HepG2 (cell line): ENCODE results near the gene SAYSD1.

Experiments used
- BHLHE40 ChIP-seq: IDR thresholded peaks from 2 replicates; pipeline ENCODE4 v1.6.1; 2011; ENCODE audit warnings: low read length, improper control_type of control experiment
- CBX5 ChIP-seq: sonication (generic); formaldehyde crosslinking; IDR thresholded peaks from 2 replicates; pipeline ENCODE4 v1.4.0; 2020; ENCODE audit warnings: missing genetic modification reagents, borderline replicate concordance
- EZH2 ChIP-seq: conservative IDR thresholded peaks from 2 replicates; pipeline ENCODE4 v1.6.1; 2012; ENCODE audit warnings: mild to moderate bottlenecking, low read depth, low read length, moderate library complexity
- FOXM1 ChIP-seq: sonication (generic); formaldehyde crosslinking; IDR thresholded peaks from 2 replicates; pipeline ENCODE4 v1.5.0; 2020; ENCODE audit warnings: missing genetic modification reagents
- JDP2 ChIP-seq: sonication (generic); formaldehyde crosslinking; IDR thresholded peaks from 2 replicates; pipeline ENCODE4 v1.8.1; 2022; ENCODE audit warnings: missing genetic modification reagents, borderline replicate concordance
- JUND ChIP-seq: sonication (generic); formaldehyde crosslinking; IDR thresholded peaks from 2 replicates; pipeline ENCODE4 v1.8.0; 2022; ENCODE audit warnings: mild to moderate bottlenecking, missing genetic modification reagents
- MED1 ChIP-seq: sonication (generic); formaldehyde crosslinking; IDR thresholded peaks from 2 replicates; pipeline ENCODE4 v1.4.0; 2020; ENCODE audit warnings: missing genetic modification reagents
- NCOR1 ChIP-seq: fragments of 200-600 bp; sonication (generic); IDR thresholded peaks from 2 replicates; pipeline ENCODE4 v1.7.0; 2017; ENCODE audit warnings: antibody characterized with exemption, low read length, borderline replicate concordance
- NR3C1 ChIP-seq: sonication (generic); formaldehyde crosslinking; IDR thresholded peaks from 2 replicates; pipeline ENCODE4 v1.4.0; 2020; ENCODE audit warnings: missing genetic modification reagents
- ZNF121 ChIP-seq: sonication (generic); formaldehyde crosslinking; IDR thresholded peaks from 2 replicates; pipeline ENCODE4 v1.5.0; 2020; ENCODE audit warnings: mild to moderate bottlenecking, missing genetic modification reagents
- ZNF232 ChIP-seq: sonication (generic); formaldehyde crosslinking; IDR thresholded peaks from 2 replicates; pipeline ENCODE4 v1.4.0; 2020; ENCODE audit warnings: missing genetic modification reagents, borderline replicate concordance
- ZNF792 ChIP-seq: IDR thresholded peaks from 2 replicates; pipeline ENCODE4 v1.6.1; 2016
- TF ChIP-seq, protein P1 (sequence below): IDR thresholded peaks from 2 replicates; pipeline ENCODE4 v1.6.1; 2012; ENCODE audit warnings: low read length, improper control_type of control experiment
- TF ChIP-seq, protein P2 (sequence below): sonication (generic); formaldehyde crosslinking; IDR thresholded peaks from 2 replicates; pipeline ENCODE4 v1.5.0; 2020; ENCODE audit warnings: mild to moderate bottlenecking, missing genetic modification reagents, moderate library complexity

DNA sequence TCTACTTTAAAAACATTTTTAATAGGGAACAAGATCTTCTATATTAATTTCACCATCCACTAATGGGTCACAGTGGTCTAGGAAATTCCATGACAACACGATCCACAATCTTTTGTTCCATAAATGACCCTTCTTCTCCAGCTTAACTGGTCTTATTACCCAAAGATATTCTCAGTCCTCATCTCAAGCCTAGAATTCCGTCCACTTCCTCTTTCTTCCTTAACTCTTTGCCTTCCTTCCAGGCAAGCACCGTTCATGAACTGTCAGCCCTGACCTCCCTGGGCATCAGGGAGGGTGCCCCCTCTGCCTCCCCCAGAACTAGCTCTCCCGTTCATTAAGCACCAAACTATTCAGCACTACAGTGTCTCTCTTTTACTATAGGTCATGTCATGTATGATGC is 8.0 kb downstream of the SAYSD1 start:
- no peak for TF ChIP-seq NR3C1 (CRISPR knock-in tag)
- TF ChIP-seq NCOR1: no peak
- TF ChIP-seq JUND: no peak
- TF ChIP-seq, protein P1, sequence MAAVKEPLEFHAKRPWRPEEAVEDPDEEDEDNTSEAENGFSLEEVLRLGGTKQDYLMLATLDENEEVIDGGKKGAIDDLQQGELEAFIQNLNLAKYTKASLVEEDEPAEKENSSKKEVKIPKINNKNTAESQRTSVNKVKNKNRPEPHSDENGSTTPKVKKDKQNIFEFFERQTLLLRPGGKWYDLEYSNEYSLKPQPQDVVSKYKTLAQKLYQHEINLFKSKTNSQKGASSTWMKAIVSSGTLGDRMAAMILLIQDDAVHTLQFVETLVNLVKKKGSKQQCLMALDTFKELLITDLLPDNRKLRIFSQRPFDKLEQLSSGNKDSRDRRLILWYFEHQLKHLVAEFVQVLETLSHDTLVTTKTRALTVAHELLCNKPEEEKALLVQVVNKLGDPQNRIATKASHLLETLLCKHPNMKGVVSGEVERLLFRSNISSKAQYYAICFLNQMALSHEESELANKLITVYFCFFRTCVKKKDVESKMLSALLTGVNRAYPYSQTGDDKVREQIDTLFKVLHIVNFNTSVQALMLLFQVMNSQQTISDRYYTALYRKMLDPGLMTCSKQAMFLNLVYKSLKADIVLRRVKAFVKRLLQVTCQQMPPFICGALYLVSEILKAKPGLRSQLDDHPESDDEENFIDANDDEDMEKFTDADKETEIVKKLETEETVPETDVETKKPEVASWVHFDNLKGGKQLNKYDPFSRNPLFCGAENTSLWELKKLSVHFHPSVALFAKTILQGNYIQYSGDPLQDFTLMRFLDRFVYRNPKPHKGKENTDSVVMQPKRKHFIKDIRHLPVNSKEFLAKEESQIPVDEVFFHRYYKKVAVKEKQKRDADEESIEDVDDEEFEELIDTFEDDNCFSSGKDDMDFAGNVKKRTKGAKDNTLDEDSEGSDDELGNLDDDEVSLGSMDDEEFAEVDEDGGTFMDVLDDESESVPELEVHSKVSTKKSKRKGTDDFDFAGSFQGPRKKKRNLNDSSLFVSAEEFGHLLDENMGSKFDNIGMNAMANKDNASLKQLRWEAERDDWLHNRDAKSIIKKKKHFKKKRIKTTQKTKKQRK: no peak
- TF ChIP-seq FOXM1: no peak
- no peak for TF ChIP-seq MED1
- no peak for TF ChIP-seq CBX5 (CRISPR knock-in tag)
- TF ChIP-seq ZNF792 (CRISPR knock-in tag): no peak
- TF ChIP-seq JDP2 (CRISPR knock-in tag): no peak
- TF ChIP-seq, protein P2, sequence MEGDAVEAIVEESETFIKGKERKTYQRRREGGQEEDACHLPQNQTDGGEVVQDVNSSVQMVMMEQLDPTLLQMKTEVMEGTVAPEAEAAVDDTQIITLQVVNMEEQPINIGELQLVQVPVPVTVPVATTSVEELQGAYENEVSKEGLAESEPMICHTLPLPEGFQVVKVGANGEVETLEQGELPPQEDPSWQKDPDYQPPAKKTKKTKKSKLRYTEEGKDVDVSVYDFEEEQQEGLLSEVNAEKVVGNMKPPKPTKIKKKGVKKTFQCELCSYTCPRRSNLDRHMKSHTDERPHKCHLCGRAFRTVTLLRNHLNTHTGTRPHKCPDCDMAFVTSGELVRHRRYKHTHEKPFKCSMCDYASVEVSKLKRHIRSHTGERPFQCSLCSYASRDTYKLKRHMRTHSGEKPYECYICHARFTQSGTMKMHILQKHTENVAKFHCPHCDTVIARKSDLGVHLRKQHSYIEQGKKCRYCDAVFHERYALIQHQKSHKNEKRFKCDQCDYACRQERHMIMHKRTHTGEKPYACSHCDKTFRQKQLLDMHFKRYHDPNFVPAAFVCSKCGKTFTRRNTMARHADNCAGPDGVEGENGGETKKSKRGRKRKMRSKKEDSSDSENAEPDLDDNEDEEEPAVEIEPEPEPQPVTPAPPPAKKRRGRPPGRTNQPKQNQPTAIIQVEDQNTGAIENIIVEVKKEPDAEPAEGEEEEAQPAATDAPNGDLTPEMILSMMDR (CRISPR knock-in tag): no peak
- TF ChIP-seq ZNF121 (CRISPR knock-in tag): no peak
- no peak for TF ChIP-seq ZNF232
- TF ChIP-seq EZH2: no peak
- no peak for TF ChIP-seq BHLHE40
